GM12865 (cell line): ENCODE measurements around the gene INTS11.

Experiments
- DNase-seq: peaks from one replicate; pipeline ENCODE4 v3.0.0; 2010; ENCODE audit warnings: low read depth
- H3K4me3 ChIP-seq: 2 replicates; pipeline ENCODE4 v1.5.1; 2011; ENCODE audit warnings: mild to moderate bottlenecking, low read depth, low read length, control low read depth
- TF ChIP-seq, protein P1 (sequence below): IDR thresholded peaks from 2 replicates; pipeline ENCODE4 v1.5.1; 2011; ENCODE audit warnings: low read length, control low read depth, low read depth, inconsistent platforms; ENCODE audit not compliant: insufficient read depth; ENCODE audit errors: missing control alignments

The INTS11 gene

DNA sequence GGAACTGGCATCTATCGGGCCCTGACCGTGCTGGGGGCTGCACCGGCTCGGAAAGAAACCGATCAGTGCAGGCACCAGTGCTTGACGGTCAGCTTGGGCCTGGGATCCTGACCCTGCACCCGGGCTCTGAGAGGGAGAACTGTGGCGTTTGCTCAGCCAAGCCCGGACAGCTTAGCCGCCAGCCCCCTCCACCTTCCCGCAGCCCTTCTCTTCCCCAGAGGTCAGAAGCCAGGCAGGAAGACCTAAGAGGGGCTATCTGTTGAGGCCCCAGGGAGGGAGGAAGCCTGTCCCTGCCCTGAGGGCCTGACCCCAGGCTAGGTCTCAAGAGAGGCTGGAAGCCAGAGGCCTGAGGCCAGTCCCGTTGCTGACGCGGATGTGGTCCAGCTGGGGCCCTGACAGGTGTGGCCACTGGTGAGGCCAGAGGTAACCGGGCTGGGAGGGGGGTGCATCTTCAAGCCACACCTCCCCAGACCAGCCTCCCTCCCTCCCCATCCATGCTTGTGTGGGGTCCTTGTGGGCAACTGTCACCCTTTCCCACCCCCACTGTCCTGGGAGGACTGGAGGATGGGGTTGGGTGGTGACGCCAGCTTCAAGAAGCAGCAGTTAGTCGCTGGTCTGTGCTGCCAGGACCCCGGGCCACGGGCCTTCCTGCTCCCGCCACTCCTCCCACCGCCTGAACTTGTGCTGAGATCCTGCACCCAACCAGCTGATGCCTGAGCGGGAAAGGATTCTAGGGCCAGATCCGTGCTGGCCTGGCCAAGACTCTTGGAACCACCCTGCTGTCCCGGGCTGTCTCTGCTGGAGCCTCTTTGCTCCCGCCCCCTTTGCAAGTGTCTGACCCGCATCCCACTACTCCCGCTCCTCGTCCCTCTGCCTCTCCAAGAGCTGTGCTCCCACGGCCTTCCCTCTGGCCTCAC, 27.3 kb upstream of the INTS11 start:
- no peak overlapping the region for H3K4me3 ChIP-seq
- DNase-seq: no peak
- TF ChIP-seq, protein P1, sequence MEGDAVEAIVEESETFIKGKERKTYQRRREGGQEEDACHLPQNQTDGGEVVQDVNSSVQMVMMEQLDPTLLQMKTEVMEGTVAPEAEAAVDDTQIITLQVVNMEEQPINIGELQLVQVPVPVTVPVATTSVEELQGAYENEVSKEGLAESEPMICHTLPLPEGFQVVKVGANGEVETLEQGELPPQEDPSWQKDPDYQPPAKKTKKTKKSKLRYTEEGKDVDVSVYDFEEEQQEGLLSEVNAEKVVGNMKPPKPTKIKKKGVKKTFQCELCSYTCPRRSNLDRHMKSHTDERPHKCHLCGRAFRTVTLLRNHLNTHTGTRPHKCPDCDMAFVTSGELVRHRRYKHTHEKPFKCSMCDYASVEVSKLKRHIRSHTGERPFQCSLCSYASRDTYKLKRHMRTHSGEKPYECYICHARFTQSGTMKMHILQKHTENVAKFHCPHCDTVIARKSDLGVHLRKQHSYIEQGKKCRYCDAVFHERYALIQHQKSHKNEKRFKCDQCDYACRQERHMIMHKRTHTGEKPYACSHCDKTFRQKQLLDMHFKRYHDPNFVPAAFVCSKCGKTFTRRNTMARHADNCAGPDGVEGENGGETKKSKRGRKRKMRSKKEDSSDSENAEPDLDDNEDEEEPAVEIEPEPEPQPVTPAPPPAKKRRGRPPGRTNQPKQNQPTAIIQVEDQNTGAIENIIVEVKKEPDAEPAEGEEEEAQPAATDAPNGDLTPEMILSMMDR: no peak

DNA sequence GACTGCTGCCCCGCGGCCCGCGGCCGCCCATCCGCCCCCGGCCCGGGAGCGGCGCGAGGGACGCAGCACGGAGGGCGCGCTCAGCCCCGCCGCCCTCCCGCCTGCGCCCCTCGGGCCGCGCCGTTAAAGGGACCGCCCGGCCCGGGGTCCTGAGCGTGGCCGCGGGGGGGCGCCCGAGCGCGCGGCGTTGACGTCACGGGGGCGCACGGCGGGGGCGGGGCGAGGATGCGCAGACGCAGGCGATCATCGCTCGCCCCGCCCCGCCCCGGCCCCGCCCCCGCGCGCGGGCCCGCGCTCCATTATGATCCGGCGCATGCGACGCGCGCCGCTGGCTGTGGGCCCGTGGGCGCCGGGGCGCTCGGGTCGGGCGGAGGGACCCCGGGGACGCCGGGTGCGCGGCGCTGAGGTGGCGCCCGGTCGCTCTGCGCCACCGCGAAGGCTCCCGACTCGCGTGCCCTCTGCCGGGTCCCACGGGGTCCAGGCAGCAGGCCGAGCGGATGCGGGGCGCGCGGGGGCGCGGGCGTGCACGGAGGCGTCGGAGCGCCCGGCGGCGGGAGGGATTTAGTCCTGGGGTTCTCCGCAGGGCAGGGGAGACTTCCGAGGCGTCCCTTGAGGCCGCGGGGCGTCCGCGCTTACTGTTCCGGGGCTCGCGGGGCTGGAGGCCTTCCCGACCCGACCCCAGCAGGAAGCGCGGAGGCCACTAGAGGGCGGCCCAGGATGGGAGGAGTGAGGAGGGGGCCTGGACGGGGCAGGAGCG, 25.0 kb upstream of the INTS11 start, which contains the start of gene DVL1:
Gene DVL1, minus strand, starts transcription at position 163 of the 757 bp plus-strand sequence. CDS start 353 bp downstream, outside the sequence.
- peak; percentile 79 for DNase-seq
- TF ChIP-seq, protein P1: peak; percentile 56
- peak within 1 kb of the TSS; percentile 77 for H3K4me3 ChIP-seq

DNA sequence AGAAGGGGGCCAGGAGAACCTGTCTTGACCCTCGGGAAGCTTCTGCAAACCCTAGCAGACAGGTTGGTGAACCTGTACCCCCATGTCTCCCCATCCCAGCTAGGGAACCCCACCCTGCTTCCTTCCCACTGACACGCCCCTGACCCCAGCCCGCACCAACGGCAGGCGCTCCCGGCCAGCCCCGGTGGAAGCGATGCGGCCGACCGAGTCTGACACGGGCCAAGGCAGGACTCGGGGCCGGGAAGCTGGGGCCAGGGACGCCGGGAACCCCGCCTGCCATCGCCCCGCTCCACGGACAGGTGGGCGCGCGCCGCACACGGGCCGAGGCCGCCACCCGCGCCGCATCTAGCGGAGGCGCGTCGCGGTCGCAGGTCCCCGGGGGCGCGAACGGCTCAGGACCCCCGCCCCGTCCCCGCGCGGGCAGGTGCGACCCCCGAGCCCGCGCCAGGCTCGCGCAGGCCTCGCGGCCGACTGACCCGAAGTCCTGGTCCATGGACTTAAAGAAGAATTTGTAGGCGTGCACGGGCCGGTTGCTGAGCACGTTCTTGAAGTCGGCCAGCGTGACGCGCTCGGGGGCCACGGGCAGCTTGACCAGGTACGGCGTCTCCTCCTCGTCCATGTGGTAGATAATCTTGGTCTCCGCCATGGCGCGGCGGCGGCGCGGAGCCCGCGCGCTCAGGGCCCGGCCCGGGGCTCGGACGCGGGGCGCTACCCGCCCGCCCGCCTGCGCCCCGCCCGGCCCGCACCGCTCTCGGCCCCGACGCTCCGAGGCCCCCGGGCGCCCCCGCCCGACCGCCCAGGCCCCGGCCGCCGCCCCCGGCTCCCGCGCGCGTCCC, 24.2 kb upstream of the INTS11 start:
- peak; percentile 49 for DNase-seq
- TF ChIP-seq, protein P1: no peak
- peak overlapping the region; percentile 77 for H3K4me3 ChIP-seq

DNA sequence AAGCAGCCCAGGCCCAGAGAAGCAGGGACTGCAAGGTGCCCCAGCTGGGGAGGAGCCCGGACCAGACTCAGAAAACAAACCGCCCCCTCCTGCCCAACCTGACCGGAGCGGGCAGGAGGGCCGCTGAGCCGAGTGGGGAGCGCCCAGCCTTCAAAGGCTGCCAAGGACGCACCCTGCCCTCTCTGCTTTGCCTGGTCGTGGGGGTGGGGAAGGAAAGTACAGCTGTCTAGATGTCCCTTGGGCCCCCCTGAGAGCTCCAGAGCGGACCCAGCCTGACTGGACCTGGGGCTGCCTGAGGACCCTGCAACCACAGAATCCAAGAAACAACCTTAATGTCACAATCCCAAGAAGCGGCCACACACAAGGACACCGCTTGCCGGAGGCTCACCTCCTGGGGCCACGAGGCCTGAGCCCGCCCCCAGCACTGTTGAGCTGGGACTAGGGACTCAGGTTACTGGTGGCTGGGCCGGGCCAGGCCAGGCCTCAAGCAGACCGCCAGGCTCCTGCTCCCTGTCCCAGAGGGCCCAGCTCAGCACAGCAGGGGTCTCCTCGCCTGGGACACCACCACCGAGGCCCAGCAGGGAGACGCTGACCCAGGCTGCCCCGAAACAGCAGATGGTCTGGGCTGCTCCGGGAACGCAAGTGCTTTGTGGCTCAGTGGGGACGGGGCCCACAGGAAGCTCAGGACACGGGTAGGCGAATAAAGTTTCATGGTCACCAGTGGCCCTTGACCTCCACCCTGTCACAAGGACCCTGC, 23.4 kb upstream of the INTS11 start:
- no peak for DNase-seq
- peak overlapping the region; percentile 77 for H3K4me3 ChIP-seq
- TF ChIP-seq, protein P1: no peak

DNA sequence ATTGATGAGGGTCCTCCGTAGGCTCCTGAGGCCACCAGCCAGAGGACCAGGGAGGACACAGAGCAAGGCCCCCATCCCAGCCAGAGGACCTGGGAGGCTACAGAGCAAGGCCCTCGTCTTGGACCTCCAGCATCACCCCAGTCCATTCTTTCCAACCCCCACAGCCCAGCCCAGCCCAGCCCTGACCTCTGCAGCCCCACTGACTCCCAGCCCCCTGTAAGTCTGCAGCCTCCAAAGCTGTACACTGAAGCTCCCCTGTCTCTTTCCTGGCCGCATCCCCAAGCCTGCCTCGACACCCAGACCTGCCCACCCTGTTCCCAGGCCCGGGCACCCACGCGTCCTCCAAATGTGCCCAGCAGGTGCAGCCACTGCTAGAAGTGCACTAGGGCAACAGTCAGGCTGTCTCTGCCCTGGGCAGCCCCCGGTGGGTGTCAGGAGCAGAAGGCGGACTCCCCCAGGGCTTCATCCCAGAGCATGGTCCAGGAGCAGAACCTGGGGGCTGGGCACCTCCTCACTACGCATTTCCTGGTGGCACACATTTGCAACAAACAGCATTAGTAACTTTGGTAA, 22.7 kb upstream of the INTS11 start:
- TF ChIP-seq, protein P1: no peak
- no peak for DNase-seq
- no peak overlapping the region for H3K4me3 ChIP-seq

DNA sequence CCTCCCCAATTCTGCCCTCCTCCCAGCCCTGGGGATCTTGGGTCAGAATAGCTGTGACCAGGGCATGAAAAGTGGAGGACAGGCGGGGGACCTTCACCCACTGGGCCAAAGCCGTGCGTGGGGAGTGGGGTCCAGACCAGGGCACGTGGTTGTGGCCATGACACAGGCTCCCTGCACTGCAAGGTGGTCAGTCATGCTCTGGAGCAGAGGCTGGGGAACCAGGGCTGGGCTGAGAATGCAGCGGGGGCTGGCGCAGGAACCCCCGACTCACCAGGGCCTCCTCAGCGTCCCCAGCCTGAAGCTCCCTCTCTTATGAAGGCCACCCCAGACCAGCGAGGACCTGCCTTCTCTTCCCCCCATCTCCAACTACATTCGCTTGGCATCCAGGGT, 22.0 kb upstream of the INTS11 start:
- no peak overlapping the region for H3K4me3 ChIP-seq
- TF ChIP-seq, protein P1: no peak
- no peak for DNase-seq
